ENCODE data around the gene NAV2.
"Not testable (repeated sequence)": the region's sequence is repeated elsewhere in the genome, so short reads cannot be mapped to it uniquely, and the experiment has no call there.

Gene NAV2

GRCh38 chr11:19903620-19904069 lies 191.0 kb downstream of the NAV2 start:
- peak; percentile 72 for DNase-seq (ENCODE audit: low spot score)

GRCh38 chr11:19905280-19905853 lies 192.7 kb downstream of the NAV2 start:
- DNase-seq (ENCODE audit: low spot score) = peak; percentile 40

GRCh38 chr11:19906126-19906525 lies 193.5 kb downstream of the NAV2 start:
- DNase-seq (ENCODE audit: low spot score) = no peak

GRCh38 chr11:19907008-19907579 lies 194.5 kb downstream of the NAV2 start:
- DNase-seq (ENCODE audit: low spot score) = no peak

- DNase-seq (ENCODE audit: low spot score) = no peak
Measured at GRCh38 chr11:19907839-19908238, 195.2 kb downstream of the NAV2 start.

- no peak for DNase-seq (ENCODE audit: low spot score)
Measured at GRCh38 chr11:19910931-19911330, 198.3 kb downstream of the NAV2 start.

- DNase-seq (ENCODE audit: low spot score) = no peak
Measured at GRCh38 chr11:19912115-19912957, 199.7 kb downstream of the NAV2 start.

- no peak for DNase-seq (ENCODE audit: low spot score)
Measured at GRCh38 chr11:19912958-19913892, 200.6 kb downstream of the NAV2 start.

- no peak for DNase-seq (ENCODE audit: low spot score)
Measured at GRCh38 chr11:19913893-19914249, 201.2 kb downstream of the NAV2 start.

- no peak for DNase-seq (ENCODE audit: low spot score)
Measured at GRCh38 chr11:19915808-19916207, 203.2 kb downstream of the NAV2 start.

GRCh38 chr11:19917069-19917468 lies 204.4 kb downstream of the NAV2 start:
- no peak for DNase-seq (ENCODE audit: low spot score)

GRCh38 chr11:19918302-19919049 lies 205.8 kb downstream of the NAV2 start:
- DNase-seq (ENCODE audit: low spot score) = no peak

GRCh38 chr11:19919050-19919561 lies 206.5 kb downstream of the NAV2 start:
- peak; percentile 36 for DNase-seq (ENCODE audit: low spot score)

- no peak for DNase-seq (ENCODE audit: low spot score)
Measured at GRCh38 chr11:19920982-19921381, 208.3 kb downstream of the NAV2 start.

- DNase-seq (ENCODE audit: low spot score) = no peak
Measured at GRCh38 chr11:19921976-19922688, 209.5 kb downstream of the NAV2 start.

- no peak for DNase-seq (ENCODE audit: low spot score)
Measured at GRCh38 chr11:19922689-19923035, 210.0 kb downstream of the NAV2 start.

- DNase-seq (ENCODE audit: low spot score) = no peak
Measured at GRCh38 chr11:19923626-19924025, 211.0 kb downstream of the NAV2 start.

- no peak for DNase-seq (ENCODE audit: low spot score)
Measured at GRCh38 chr11:19924311-19924710, 211.7 kb downstream of the NAV2 start.

- DNase-seq (ENCODE audit: low spot score) = no peak
Measured at GRCh38 chr11:19924716-19925115, 212.1 kb downstream of the NAV2 start.

- not testable (repeated sequence) for DNase-seq (ENCODE audit: low spot score)
Measured at GRCh38 chr11:19927403-19927802, 214.8 kb downstream of the NAV2 start.

GRCh38 chr11:19929147-19929546 lies 216.5 kb downstream of the NAV2 start:
- DNase-seq (ENCODE audit: low spot score) = no peak

Data from kidney capillary endothelial cell (primary cell).